Activated T-cell treated with anti-CD3 and anti-CD28 coated beads for 1 hour (primary cell): ENCODE measurements around the gene CORO2A.
A peak's percentile ranks its signal among the peaks of the same experiment; 100 is the strongest.
"Not testable (repeated sequence)": the region's sequence is repeated elsewhere in the genome, so short reads cannot be mapped to it uniquely, and the experiment has no call there.

Source experiments
- DNase-seq: peaks from one replicate; pipeline ENCODE4 v3.0.0-alpha.2; 2020; ENCODE audit warnings: low read depth

CORO2A gene

DNA sequence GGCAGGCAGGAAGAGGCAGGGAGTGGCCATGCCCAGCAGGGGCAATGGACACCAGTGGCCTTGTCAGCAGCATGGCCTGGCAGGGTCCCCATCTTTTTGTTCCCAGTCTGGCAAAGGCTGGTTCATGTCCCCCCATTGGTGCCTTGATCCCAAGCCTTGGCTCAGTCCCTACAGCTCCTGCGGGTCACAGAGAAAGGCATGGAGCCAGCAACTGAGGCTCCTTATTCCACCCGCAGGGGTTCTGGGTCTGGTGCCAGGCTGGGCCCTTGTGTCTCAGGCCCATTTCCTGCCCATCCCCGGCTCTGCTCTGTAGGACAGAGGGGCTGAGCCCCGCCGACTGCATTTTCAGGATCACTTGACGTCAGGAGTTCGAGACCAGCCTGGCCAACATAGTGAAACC, 87.4 kb downstream of the CORO2A start:
- DNase-seq = no peak

DNA sequence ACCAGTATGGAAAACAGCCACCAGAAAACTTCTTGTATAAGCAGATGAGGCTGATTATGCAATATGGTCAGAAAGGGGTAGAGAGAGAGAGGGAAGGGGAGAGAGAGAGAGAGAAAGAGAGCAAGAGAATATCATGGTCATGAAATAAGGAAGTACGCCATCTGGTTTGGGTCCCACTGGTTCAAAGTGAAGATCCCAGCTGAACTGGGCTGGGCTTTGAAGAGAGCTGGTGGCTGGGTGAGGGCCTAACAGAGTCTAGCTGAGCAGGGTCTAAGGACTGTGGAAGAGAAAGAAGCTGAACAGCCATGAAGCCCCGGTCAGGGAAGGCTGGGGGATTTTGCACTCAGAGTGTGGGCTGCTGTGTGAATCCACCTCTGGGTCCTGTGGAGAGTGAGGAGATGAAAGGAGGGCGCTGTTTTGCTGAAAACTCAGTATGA, 88.0 kb downstream of the CORO2A start:
- DNase-seq = no peak

DNA sequence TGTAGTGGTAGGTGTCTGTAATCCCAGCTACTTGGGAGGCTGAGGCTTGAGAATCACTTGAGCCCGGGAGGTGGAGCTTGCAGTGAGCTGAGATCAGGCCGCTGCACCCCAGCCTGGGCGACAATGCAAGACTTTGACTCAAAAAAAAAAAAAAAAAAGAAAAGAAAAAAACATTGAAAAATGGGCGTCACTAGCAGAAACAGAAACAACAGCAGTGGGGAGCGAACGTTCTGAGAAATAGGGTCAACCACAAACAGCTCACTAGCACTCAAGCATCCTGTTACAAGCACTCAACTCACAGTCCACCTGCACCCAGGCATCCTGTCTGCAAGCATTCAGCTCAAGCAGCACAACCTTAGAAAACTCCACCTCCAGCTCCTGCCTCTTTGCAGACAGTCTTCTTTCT, 90.6 kb downstream of the CORO2A start:
- peak; percentile 64 for DNase-seq

DNA sequence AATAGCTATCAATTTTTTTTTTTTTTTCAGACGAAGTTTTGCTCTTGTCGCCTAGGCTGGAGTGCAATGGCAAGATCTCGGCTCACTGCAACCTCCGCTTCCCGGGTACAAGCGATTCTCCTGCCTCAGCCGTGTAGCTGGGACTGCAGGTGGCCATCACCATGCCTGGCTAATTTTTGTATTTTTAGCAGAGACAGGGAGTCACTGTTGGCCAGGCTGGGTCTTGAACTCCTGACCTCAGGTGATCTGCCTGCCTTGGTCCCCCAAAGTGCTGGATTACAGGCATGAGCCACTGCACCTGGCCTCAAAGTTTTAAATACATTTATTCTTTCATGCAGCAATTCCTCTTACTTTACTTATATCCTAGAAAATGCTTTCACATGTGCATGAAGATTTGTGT, 91.0 kb downstream of the CORO2A start:
- DNase-seq = no peak

DNA sequence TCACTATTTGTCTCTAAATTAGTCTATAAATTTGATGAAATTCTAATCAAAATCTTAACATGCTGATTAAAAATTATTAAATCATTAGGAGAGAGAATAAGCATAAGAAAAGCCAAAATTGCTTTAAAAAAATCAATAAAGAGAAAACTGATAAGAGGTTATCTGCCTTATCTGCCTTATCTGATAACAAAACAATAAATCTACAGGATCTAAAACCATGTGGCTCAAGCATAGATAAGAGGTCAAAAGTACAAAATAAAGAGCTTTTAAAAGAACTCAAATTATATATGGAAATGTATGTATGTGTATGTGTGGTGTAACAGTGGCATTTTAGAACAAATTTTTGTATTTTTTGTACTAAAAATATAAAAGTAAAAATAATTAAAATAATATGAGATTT, 92.0 kb downstream of the CORO2A start:
- DNase-seq = no peak

DNA sequence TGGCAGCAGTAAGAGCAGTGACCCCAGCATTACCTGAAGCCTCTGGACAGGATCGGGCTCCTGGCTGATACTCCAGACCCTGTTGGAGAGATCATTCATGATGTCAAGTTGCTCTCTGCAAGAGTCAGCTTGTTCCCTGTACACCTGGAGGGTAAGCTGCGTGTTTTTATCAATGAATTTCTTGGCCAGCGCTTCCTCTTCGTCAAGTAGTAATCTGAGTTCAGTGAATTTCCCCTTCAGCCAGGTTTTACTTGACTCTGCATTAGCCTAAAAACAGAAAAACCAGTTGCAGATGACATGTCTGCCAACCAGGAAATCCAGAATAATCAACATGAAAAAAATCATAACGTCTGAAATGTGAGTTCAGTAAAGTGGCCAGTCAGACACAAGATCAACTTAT, 92.5 kb downstream of the CORO2A start:
- DNase-seq = no peak

DNA sequence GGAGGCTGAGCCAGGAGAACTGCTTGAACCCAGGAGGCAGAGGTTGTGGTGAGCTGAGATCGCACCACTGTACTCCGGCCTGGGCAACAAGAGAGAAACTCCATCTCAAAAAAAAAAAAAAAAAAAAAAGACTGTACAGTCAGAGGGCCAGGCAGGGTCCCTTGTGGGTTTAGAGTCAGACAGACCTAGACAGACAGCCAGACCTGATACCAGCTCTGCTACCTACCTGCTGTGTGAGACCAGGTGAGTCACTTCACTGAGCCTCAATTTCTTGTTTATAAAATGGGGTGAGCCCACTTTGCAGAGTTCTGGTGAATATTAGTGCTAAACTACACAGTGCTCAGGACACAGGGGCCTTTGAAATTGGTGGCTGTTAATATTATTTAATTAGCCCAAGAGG, 93.1 kb downstream of the CORO2A start:
- no peak for DNase-seq

DNA sequence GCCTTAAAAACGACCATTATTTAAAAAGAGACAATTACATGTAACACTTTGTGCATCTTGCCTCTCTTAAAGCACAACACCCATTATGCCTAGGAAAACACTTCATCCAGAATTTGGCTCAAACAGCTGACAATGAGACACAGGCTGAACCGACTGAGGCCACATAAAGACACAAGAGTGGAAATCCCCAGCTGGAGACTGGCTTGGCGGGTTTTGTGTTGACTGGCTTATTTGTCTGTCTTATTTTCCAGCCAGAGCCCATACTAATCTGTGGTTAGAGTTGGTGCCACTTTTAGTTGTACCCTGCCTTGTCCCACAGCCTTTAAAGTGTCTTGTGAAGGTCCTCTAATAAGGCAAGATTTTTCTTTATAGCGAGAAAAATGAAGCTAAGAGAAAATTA, 94.6 kb downstream of the CORO2A start:
- DNase-seq = no peak

DNA sequence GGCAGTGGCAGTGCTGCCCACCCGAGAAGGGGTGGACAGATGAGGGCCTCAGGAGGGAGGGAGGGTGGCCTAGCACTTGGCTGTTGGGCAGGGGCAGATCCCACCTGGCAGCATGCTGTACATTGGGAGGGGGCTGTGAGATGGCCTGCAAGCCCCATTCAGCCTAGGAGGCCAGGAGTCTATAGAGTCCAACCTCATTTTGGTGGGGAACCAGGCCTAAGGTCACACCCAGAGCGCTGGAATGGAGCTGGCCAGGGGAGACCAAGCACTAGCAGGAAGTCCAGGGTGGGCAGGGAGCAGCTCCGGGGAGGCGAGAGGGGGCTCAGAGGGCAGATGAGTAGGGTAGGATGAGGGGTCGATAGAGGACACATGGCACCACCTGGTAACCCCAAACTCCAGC, 96.3 kb downstream of the CORO2A start:
- DNase-seq = no peak

DNA sequence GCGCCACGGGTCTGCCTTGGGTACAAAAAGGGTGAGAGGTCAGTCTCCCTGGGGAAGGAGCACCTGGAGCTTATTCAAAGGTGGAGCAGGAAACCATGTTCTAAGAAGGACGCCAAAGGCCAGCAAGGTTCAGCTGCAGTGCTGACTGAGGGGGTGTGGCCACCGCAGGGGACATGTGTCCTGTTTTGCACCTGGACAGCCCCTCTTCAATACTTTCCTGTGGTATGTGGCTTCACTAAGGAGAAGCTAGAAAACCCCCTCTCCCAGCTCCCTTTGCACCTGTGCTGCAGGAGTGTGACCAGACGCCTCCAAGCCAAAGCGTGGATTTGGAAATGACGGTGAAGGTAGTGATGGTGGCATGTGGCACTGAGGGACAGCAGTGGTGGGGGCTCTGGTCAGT, 97.0 kb downstream of the CORO2A start:
- DNase-seq = no peak

DNA sequence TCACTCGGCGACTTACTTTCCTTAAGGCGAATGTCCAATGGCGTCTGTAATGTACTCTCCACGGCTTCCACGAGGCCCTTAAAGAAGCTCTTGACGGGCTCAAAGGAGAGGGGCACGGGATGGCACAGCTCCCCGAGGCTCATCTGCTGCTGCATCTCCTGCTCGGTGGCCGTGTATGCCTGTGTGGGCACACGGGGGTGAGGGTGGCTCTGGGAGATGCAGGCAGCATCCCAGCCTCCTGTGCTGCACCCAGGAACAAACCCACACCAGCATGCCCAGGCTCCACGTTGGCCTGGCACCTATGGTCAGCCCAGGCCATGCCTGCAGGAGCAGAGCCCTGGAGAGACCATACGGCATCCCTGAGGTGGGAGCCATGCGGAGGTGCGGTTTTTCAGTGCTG, 97.6 kb downstream of the CORO2A start:
- DNase-seq = no peak

DNA sequence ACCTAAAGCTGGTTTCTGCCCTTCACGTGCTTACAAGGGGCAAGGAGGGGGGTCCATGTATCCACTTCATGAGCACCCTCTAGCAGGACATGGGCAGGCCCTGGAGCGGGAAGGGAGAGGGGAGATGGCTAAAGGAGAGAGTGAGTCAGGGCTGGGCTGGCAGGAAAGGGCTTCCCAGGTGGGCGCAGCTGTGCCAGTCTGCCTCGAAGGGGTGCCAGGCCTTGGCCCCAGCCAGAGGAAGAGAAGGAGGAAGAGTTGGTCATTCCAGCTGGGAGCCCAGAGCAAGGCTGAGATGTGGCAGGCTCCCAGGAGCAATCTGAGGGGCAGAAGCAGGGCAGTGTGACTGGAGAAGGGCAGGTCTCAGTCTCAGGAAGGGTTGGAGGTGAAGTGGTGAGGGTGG, 98.1 kb downstream of the CORO2A start:
- no peak for DNase-seq

DNA sequence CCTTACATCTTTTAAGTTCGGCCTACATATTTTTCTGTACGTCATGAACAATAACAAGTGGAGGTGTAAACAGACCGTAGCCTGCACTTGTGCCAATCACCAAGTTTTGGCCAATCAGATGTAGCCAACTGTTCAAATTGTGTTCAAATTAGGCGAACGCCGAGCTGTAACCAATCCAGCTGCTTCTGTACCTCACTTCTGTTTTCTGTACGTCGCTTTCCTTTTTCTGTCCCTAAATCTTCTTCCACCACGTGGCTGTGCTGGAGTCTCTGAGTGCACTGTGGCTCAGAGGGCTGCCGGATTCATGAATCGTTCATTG, 99.9 kb downstream of the CORO2A start:
- no peak for DNase-seq

DNA sequence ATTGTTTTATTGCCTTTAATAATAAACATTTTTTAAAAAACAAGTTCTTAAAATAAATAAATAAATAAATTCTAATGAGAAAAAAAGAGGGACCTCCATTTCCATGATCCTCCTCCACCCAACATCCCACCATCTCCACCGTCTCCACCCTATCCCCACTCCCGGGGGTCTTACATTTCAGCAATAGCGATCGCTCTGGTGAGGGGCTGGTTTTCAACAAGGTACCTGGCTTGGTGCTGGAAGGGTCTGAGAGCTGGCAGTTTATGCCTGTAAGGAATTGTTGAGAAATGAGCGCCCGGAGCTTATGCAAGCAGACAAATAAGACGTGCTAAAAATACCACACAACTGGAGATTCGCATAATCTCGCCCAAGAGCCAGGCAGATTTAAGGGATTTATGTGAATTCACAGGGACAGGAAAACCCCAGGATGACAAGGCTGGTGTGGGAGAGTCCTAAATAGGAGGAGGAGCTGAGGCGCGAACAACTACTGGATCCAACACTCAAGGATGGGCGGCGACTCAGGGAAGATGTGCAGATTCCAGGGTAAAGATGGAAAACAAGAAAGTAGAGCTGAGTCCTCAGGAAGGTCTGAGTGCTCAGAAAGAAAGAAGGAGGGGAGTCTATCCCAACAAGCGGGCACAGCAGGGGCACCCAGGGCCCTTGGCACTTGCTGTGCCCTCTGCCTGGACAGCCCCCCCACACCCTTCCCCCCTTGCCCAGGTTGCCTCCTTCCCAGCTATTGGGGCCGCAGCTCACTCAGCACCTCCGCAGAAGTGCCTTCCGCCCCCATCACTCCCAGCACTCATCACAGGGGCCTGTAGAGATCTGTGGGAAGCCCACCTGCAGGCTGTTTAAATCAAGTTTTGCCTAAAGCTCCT, 100.5 kb downstream of the CORO2A start:
- DNase-seq = no peak

DNA sequence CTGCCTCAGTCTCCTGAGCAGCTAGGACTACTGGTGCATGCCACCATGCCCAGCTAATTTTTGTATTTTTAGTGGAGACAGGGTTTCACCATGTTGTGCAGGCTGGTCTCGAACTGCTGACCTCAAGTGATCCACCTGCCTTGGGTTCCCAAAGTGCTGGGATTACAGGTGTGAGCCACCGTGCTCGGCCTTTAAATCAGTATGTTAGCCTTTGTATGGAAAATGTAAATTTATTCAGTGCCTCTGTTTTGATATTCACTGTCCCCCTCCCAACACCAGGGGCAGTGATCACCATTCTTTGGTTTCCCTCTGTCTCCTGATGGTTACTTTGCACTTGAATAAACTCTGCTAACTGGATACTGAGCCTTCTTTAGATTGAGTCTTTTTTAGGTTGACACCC, 101.8 kb downstream of the CORO2A start:
- DNase-seq = not testable (repeated sequence)

DNA sequence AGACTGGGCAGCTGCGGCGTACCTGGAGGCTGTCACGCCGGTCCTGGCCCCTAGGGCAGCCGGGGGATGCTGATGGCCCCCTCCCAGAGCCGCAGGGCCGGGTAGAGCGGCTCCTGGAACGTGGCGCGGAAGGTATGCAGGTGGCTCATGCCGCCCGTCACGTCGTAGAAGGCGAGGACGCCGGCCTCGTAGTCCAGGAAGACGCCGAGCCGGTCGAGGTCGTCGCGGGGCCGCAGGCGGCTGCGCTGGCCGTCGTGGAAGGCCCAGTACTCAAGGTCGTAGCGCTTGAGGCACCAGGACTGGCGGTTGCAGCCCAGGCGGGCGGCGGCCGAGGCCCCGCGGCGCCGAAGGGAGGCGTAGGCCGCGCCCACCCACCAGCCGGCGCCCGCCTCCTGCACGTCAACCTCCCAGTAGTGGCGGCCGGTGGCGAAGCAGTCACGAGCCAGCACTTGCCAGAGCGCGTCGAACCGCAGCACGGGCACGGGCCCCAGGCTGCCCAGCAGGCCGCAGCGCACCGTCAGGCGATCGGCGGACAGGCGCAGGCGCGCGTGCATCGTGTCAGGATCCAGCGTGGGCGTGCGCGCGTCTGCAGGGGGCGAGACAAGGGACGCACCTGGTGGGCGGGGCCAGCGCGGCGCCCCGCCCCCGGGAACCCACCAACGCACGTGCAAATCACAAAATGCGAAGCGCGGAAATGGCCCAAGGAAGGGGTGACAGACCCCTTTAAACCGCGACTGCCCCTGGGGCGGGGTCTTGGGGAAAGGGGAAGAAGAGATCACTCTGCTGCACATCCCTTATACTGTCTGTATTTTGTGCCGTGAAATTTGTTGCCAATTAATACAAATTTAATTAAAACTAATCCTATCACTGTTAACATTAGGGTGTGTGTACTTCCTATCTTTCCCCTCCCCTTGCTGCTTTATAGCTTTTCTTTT, 104.8 kb downstream of the CORO2A start:
- DNase-seq = peak; percentile 19

DNA sequence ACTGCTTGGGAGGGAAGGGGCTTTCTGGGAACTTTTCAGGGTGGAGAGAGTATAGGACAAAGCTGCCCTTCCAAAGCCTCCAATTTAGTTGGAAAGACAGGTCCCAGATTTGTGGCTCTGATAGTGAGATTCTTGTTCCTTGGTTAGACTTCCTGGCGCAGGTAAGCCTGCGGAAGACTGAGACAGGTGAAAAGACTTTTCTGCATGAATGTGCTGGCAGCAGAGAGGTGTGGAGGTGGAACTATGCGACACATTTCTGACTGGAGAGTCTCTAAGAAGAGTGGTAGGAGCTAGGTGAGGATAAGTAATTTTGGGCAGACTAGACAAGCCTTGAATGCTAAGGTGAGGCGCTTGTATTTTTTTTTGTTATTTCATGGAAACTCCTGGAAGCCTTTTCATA, 106.0 kb downstream of the CORO2A start:
- no peak for DNase-seq

DNA sequence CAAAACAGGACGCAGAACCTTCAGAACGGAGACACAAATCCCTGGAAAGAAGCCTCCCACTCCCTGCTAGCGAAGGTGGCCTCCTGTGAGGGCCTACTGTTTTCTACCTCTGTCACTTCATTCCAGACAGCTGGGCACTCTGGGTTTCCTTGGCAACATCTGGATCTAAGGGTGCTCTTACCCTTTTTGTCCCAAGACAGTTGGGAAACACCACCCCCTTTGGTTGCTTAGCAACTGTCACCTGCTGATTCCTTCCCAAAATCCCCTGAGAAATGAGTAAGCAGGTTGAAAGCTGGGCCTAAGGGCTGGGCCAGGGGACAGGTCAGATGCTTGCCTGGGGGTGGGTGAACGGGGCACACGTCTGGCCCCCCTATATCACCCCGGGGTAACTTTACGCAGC, 106.5 kb downstream of the CORO2A start:
- no peak for DNase-seq

DNA sequence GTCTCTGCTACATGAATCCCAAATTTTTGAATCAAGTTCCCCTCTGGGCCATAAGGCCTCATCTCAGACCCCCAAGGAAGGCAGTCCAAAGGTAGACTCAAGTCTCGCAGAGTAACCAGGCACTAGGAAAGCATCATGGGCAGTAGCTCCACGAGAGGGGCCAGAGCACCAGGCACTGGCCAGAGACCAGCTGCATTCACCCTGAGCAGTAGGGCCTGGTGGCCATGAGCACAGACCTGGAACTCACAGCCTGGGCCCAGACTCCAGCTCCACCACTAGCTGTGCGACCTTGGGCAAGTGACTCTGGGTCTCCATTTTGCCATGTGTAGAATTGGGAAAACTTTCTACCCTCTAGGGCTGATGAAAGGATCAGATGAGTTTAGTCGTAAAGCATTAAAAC, 107.4 kb downstream of the CORO2A start:
- no peak for DNase-seq

DNA sequence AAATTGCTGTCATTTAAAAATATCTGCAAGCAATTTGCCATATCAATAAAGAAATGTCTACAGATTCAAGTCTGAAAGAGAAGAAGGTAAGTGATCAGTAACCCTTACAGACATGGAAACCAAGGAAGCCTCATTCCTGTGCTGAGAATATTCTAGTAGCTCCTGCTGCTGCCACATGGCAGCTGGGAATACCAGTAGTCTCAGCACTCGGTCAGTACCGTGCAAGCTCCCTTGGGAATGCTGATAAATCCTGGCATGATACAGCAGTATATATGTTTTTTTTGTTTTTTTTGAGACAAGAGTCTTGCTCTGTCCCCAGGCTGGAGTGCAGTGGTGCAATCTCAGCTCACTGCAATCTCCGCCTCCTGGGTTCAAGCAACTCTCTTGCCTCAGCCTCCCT, 108.0 kb downstream of the CORO2A start:
- DNase-seq = no peak

DNA sequence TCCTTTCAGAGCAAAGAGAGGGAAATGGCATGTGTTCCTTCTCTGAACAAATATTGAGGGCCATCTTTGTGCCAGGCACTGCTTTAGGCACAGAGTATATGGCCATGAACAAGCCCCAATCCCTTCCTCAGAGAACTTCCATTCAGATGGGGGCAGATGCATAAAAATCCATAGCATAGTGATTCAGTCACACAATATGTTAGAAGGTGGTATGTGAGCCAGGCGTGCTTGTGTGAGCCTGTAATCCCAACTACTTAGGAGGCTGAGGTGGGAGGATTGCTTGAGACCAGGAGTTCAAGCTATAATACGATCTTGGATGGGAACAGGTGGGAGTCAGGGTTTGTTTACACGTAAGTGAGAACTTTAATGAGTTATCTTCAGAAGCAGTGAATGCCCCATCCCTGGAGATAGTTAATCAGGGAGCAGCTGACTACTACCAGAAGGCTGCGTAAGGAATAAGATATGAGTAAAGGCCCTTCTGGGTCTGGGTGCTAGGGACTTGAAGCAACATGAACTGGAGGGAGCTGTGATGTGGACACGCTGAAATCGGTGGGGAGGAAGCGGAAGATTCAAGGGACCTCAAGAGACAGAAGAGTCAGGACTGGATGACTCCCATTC, 108.8 kb downstream of the CORO2A start:
- DNase-seq = no peak

DNA sequence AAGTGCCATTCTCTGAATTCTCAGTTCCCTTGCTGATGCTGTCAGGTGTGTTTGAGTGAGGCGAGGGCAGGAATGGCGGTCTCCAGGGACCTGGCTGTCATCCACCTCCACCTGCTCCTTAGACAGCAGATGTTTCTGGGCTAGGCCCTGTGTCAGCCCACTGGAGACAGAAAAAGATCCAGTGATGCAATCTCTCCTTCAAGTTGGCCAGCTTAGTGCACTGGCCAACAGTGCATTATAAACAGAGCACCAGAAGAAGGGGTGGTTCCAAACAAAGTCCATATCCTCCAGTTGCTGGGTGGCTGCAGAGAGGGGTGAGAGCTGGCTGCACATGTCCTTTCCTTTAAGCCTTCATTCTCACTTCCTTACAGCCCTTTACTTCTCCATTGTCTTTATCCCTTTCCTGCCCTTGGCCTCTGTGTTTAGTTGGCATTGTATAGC, 109.4 kb downstream of the CORO2A start:
- no peak for DNase-seq
